Stimulated activated memory B cell treated with anti-CD40 and anti-IgM and Interleukin-4, amounts not matched to agents 10 μg/mL and 1 μg/mL and 100 μg/mL, for 72 hours (primary cell): ENCODE results near the gene BIVM.

Experiments
- ATAC-seq: fragments of 150-1000 bp; cut with Tn5 transposase; 2 replicates; pipeline ENCODE4 v1.10.0; 2021
- H3K27ac Mint-ChIP-seq: one replicate; pipeline ENCODE4 v1.8.0; 2022; ENCODE audit warnings: mild to moderate bottlenecking, mixed read lengths
- H3K27me3 Mint-ChIP-seq: one replicate; pipeline ENCODE4 v1.8.0; 2022; ENCODE audit warnings: mixed read lengths
- H3K36me3 Mint-ChIP-seq: one replicate; pipeline ENCODE4 v1.8.0; 2022; ENCODE audit warnings: mixed read lengths
- H3K4me1 Mint-ChIP-seq: one replicate; pipeline ENCODE4 v1.8.0; 2022; ENCODE audit warnings: mixed read lengths
- H3K4me3 Mint-ChIP-seq: one replicate; pipeline ENCODE4 v1.8.0; 2022; ENCODE audit warnings: mild to moderate bottlenecking, moderate library complexity, mixed read lengths
- H3K9me3 Mint-ChIP-seq: one replicate; pipeline ENCODE4 v1.8.0; 2022; ENCODE audit warnings: mixed read lengths

Gene BIVM

DNA sequence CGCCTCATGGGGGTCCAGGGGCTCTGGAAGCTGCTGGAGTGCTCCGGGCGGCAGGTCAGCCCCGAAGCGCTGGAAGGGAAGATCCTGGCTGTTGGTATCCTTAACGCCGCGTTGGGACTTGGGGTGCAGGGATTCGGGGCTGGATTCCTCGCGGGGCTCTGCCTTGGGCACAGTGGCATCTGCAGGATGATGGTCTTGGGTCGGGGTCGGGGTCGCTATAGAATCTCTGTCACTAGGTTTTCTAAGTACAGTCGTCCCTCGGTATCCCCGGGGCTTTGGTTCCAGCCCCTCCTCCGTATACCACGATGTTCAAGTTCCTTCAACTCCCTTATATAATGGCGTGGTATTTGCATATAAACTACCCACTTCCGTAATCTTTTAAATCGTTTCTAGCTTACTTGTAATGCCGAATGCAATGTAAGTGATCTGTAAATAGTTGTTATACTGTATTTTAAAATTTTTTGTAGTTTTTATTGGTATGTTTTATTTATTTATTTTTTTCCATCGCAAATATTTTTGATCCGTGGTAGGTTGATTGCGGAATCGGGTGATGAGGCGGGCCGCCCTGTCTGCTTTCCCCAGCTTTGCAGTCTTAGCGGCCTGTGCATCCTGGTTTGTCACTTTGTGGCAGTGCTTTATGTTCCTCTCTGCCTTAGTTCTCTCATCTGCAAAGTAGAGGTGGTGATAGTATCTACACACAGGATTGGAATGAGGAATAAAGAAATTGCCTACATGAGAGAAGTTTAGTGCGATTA lies 47.5 kb downstream of the BIVM start:
- Mint-ChIP-seq H3K9me3 (no peaks in the 10 kb centered on the region), H3K4me1 (peaks cover 32% of the 10 kb centered on the region), H3K36me3 (peaks cover 10% of the 10 kb centered on the region), H3K4me3 (peak overlapping the region; percentile 92), H3K27me3 (no peaks in the 10 kb centered on the region), H3K27ac (peak overlapping the region; percentile 99)
- peak; percentile 79 for ATAC-seq

DNA sequence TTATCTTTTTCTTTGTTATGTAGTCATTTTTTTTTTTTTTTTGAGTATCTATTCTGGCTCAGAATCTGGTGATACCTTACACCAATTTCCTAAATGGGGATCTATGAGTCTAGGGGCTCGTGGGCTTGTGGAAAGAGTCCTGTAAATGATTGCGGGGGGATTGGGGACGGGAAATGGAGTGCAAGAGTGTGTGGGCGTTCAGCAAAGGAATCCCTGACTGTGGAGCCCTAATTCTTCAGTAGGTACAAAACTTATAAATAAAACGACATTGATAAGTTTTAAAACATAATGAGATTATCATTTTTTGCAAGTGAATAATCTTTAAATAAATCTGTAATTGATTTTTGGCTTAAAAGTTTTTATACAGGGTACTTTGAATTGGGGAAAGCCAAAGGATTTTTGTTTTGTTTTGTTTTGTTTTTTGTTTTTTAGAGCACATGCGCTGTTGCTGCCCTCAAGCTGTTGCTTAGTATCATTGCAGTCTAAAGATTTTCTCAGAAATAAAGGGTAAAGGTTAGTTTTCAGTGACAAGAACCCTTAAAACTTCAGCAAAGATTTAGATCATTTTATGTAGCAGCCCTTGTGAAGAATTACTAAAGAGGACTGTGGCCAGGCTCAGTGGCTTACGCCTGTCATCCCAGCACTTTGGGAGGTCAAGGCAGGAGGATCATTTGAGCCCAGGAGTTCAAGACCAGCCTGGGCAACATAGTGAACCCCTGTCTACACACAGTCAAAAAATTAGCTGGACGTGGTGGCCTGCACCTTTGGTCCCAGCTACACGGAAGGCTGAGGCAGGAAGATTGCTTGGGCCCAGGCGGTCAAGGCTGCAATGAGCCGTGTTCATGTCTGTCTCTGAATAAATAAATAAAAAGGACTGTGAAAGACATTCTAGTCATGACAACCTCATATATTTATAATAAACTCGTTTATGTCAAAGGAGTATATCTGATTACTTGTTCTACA lies 48.6 kb downstream of the BIVM start:
- Mint-ChIP-seq H3K9me3 (no peaks in the 10 kb centered on the region), H3K4me1 (peaks cover 32% of the 10 kb centered on the region), H3K36me3 (peaks cover 10% of the 10 kb centered on the region), H3K27ac (peak overlapping the region; percentile 99), H3K27me3 (no peaks in the 10 kb centered on the region), H3K4me3 (peak overlapping the region; percentile 92)
- ATAC-seq, result no peak

GRCh38 chr13:102848956-102849355 lies 50.0 kb downstream of the BIVM start:
- no peaks in the 10 kb centered on the region for H3K9me3 Mint-ChIP-seq
- H3K27ac Mint-ChIP-seq, result no peak overlapping the region
- H3K4me1 Mint-ChIP-seq, result peaks cover 32% of the 10 kb centered on the region
- no peaks in the 10 kb centered on the region for H3K27me3 Mint-ChIP-seq
- no peak overlapping the region for H3K4me3 Mint-ChIP-seq
- no peak for ATAC-seq
- peaks cover 16% of the 10 kb centered on the region for H3K36me3 Mint-ChIP-seq

DNA sequence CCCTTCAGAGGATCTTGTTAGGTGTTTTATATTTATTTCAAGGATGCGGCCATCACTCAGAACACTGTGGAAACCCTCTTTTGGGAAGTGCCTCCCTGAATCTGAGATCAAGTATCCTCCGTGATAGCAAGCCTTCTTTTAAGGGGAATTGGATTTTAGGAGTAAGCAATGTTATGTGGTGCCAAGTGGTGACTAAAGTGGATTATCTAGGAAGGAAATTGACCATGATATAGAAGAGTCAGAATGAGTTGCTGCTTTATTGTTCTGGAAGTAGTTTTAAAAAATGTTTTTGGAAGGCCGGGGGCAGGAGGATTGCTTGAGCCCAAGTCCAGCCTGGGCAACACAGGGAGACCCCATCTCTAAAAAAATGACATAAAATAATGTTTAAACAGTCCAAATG lies 53.6 kb downstream of the BIVM start:
- H3K4me1 Mint-ChIP-seq, result peaks cover 22% of the 10 kb centered on the region
- ATAC-seq, result no peak
- no peak overlapping the region for H3K4me3 Mint-ChIP-seq
- H3K9me3 Mint-ChIP-seq, result no peaks in the 10 kb centered on the region
- no peak overlapping the region for H3K27ac Mint-ChIP-seq
- H3K36me3 Mint-ChIP-seq, result peaks cover 43% of the 10 kb centered on the region
- H3K27me3 Mint-ChIP-seq, result no peaks in the 10 kb centered on the region

GRCh38 chr13:102854675-102855074 lies 55.8 kb downstream of the BIVM start:
- no peak for ATAC-seq
- Mint-ChIP-seq H3K27me3 (no peaks in the 10 kb centered on the region), H3K4me3 (no peak overlapping the region), H3K27ac (no peak overlapping the region), H3K9me3 (no peaks in the 10 kb centered on the region), H3K36me3 (peaks cover 61% of the 10 kb centered on the region), H3K4me1 (peaks cover 18% of the 10 kb centered on the region)

- ATAC-seq, result no peak
- Mint-ChIP-seq H3K9me3 (no peaks in the 10 kb centered on the region), H3K36me3 (peaks cover 58% of the 10 kb centered on the region), H3K4me3 (no peak overlapping the region), H3K27me3 (no peaks in the 10 kb centered on the region), H3K27ac (no peak overlapping the region), H3K4me1 (peaks cover 7% of the 10 kb centered on the region)
These were observed 57.6 kb downstream of the BIVM start for GRCh38 chr13:102856557-102856956.

- Mint-ChIP-seq H3K4me1 (peaks cover 16% of the 10 kb centered on the region), H3K27me3 (no peaks in the 10 kb centered on the region), H3K9me3 (no peaks in the 10 kb centered on the region), H3K4me3 (no peak overlapping the region), H3K27ac (no peak overlapping the region), H3K36me3 (peaks cover 77% of the 10 kb centered on the region)
- ATAC-seq, result no peak
These were observed 63.8 kb downstream of the BIVM start for GRCh38 chr13:102862624-102863210.

DNA sequence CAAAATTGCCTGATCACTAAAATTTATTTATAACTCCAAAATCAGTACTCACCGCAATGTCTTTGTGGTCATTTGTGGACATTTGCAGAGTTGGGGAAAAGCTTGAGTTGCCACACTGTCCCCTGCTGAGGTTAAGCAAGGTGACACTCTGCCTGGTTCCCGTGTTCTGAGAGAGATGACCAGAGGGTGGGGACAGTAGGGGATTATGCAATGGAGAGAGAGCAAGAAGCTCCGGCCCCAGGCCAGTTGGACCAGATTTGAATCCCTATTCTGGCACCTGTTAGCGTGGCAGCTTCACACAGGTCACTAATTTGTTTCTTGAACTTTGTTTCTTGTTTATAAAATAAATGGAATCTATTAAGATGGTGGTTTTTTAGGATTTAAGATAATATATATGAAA lies 64.7 kb downstream of the BIVM start:
- Mint-ChIP-seq H3K27me3 (no peaks in the 10 kb centered on the region), H3K9me3 (no peaks in the 10 kb centered on the region), H3K27ac (no peak overlapping the region), H3K4me1 (peaks cover 16% of the 10 kb centered on the region), H3K4me3 (no peak overlapping the region), H3K36me3 (peaks cover 72% of the 10 kb centered on the region)
- ATAC-seq, result no peak

- H3K9me3 Mint-ChIP-seq, result no peaks in the 10 kb centered on the region
- H3K36me3 Mint-ChIP-seq, result peaks cover 51% of the 10 kb centered on the region
- no peak overlapping the region for H3K4me3 Mint-ChIP-seq
- no peaks in the 10 kb centered on the region for H3K27me3 Mint-ChIP-seq
- H3K27ac Mint-ChIP-seq, result no peak overlapping the region
- H3K4me1 Mint-ChIP-seq, result peaks cover 36% of the 10 kb centered on the region
- ATAC-seq, result no peak
These were observed 69.5 kb downstream of the BIVM start for GRCh38 chr13:102868366-102868936.

GRCh38 chr13:102869948-102870676 lies 71.2 kb downstream of the BIVM start:
- H3K27ac Mint-ChIP-seq, result peak overlapping the region; percentile 14
- ATAC-seq, result no peak
- peaks cover 43% of the 10 kb centered on the region for H3K36me3 Mint-ChIP-seq
- H3K9me3 Mint-ChIP-seq, result no peaks in the 10 kb centered on the region
- peaks cover 27% of the 10 kb centered on the region for H3K4me1 Mint-ChIP-seq
- no peak overlapping the region for H3K4me3 Mint-ChIP-seq
- no peaks in the 10 kb centered on the region for H3K27me3 Mint-ChIP-seq

- Mint-ChIP-seq H3K27me3 (no peaks in the 10 kb centered on the region), H3K9me3 (no peaks in the 10 kb centered on the region), H3K27ac (peak overlapping the region; percentile 14), H3K4me1 (peaks cover 20% of the 10 kb centered on the region), H3K36me3 (peaks cover 43% of the 10 kb centered on the region), H3K4me3 (no peak overlapping the region)
- ATAC-seq, result peak; percentile 54
These were observed 71.9 kb downstream of the BIVM start for GRCh38 chr13:102870677-102871415.

DNA sequence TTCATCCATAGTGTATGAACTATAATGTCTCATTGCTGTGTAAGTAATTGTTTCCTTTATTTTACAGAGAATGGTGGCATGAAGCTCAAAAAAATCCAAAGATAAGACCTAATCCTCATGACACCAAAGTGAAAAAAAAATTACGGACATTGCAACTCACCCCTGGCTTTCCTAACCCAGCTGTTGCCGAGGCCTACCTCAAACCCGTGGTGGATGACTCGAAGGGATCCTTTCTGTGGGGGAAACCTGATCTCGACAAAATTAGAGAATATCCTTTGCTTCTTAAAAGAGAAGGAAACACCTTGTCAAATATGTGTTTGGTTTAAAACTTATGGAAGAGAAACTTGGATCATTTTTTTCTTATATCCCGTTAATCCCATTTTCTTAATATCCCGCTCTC lies 73.2 kb downstream of the BIVM start:
- Mint-ChIP-seq H3K4me3 (no peak overlapping the region), H3K27ac (peak overlapping the region; percentile 34), H3K4me1 (peaks cover 20% of the 10 kb centered on the region), H3K36me3 (peaks cover 46% of the 10 kb centered on the region), H3K9me3 (no peaks in the 10 kb centered on the region), H3K27me3 (no peaks in the 10 kb centered on the region)
- no peak for ATAC-seq

- ATAC-seq, result no peak
- peaks cover 46% of the 10 kb centered on the region for H3K36me3 Mint-ChIP-seq
- no peak overlapping the region for H3K4me3 Mint-ChIP-seq
- H3K27ac Mint-ChIP-seq, result peak overlapping the region; percentile 34
- no peaks in the 10 kb centered on the region for H3K9me3 Mint-ChIP-seq
- H3K27me3 Mint-ChIP-seq, result no peaks in the 10 kb centered on the region
- H3K4me1 Mint-ChIP-seq, result peaks cover 20% of the 10 kb centered on the region
These were observed 73.6 kb downstream of the BIVM start for GRCh38 chr13:102872531-102872930.

- ATAC-seq, result peak; percentile 86
- H3K36me3 Mint-ChIP-seq, result peaks cover 51% of the 10 kb centered on the region
These were observed 74.7 kb downstream of the BIVM start for GRCh38 chr13:102873653-102874052.

More at GRCh38 chr13:102873653-102874052, 74.7 kb downstream of the BIVM start:
- H3K9me3 Mint-ChIP-seq, result no peaks in the 10 kb centered on the region
- no peaks in the 10 kb centered on the region for H3K27me3 Mint-ChIP-seq
- H3K4me1 Mint-ChIP-seq, result peaks cover 20% of the 10 kb centered on the region
- no peak overlapping the region for H3K27ac Mint-ChIP-seq
- H3K4me3 Mint-ChIP-seq, result no peak overlapping the region
